HL-60 (cell line): ENCODE measurements around the gene PBX3.

Experiments
- CTCF ChIP-seq: IDR thresholded peaks from one replicate; pipeline ENCODE4 v1.5.1; 2011; ENCODE audit warnings: low read length, control low read depth, inconsistent platforms; ENCODE audit not compliant: insufficient read depth
- POLR2AphosphoS5 ChIP-seq: IDR thresholded peaks from 2 replicates; pipeline ENCODE4 v1.6.1; 2012; ENCODE audit warnings: low read depth
- REST ChIP-seq: IDR thresholded peaks from 2 replicates; pipeline ENCODE4 v1.6.1; 2012; ENCODE audit warnings: low read depth; ENCODE audit not compliant: insufficient replicate concordance
- SPI1 ChIP-seq: IDR thresholded peaks from 2 replicates; pipeline ENCODE4 v1.6.1; 2012; ENCODE audit warnings: low read depth, mild to moderate bottlenecking, borderline replicate concordance

- TF ChIP-seq CTCF (no peak), REST (no peak), POLR2AphosphoS5 (no peak), SPI1 (no peak)
Observed at GRCh38 chr9:125910286-125910685, 163.1 kb downstream of the PBX3 start.
